SK-N-SH treated with all-trans-retinoic acid at 6 μM for 48 hours (cell line): ENCODE data around the gene ARRDC2.

Experiments used
- ATAC-seq: fragments of 200-7000 bp; cut with Tn5 transposase; 3 replicates; pipeline ENCODE4 v1.9.1; 2020; ENCODE audit warnings: mild to moderate bottlenecking, moderate library complexity
- ARNTL ChIP-seq: fragments of 450-650 bp; formaldehyde crosslinking; IDR thresholded peaks from 2 replicates; pipeline ENCODE4 v1.5.0; 2020; ENCODE audit warnings: low read depth, mild to moderate bottlenecking, moderate library complexity, borderline replicate concordance
- BACH2 ChIP-seq: fragments of 250-450 bp; sonication (Bioruptor Pico); IDR thresholded peaks from 2 replicates; pipeline ENCODE4 v1.9.0; 2021; ENCODE audit warnings: mild to moderate bottlenecking, borderline replicate concordance
- CSDC2 ChIP-seq: fragments of 250-450 bp; sonication (Bioruptor Pico); IDR thresholded peaks from 2 replicates; pipeline ENCODE4 v1.5.0; 2020; ENCODE audit warnings: mild to moderate bottlenecking, moderate library complexity
- ESRRG ChIP-seq: fragments of 250-450 bp; sonication (Bioruptor Pico); IDR thresholded peaks from 2 replicates; pipeline ENCODE4 v1.6.1; 2021; ENCODE audit warnings: mild to moderate bottlenecking
- GLIS3 ChIP-seq: fragments of 250-450 bp; sonication (Bioruptor Pico); IDR thresholded peaks from 2 replicates; pipeline ENCODE4 v1.5.0; 2020; ENCODE audit warnings: mild to moderate bottlenecking, moderate library complexity
- ISL1 ChIP-seq: fragments of 250-450 bp; sonication (Bioruptor Pico); IDR thresholded peaks from 2 replicates; pipeline ENCODE4 v2.1.2; 2022; ENCODE audit warnings: mild to moderate bottlenecking, moderate library complexity
- OSR1 ChIP-seq: fragments of 250-450 bp; sonication (Bioruptor Pico); IDR thresholded peaks from 2 replicates; pipeline ENCODE4 v1.8.0; 2022; ENCODE audit warnings: moderate library complexity, mild to moderate bottlenecking, inconsistent platforms
- PPARA ChIP-seq: fragments of 250-450 bp; sonication (Bioruptor Pico); IDR thresholded peaks from 2 replicates; pipeline ENCODE4 v1.5.0; 2020; ENCODE audit warnings: mild to moderate bottlenecking, borderline replicate concordance
- RARB ChIP-seq: fragments of 250-450 bp; sonication (Bioruptor Pico); IDR thresholded peaks from 2 replicates; pipeline ENCODE4 v1.8.0; 2021; ENCODE audit warnings: mild to moderate bottlenecking, moderate library complexity
- SNAI2 ChIP-seq: fragments of 250-450 bp; sonication (Bioruptor Pico); IDR thresholded peaks from 2 replicates; pipeline ENCODE4 v1.5.0; 2020; ENCODE audit warnings: mild to moderate bottlenecking, moderate library complexity
- ZC3H10 ChIP-seq: fragments of 250-450 bp; sonication (Bioruptor Pico); IDR thresholded peaks from 2 replicates; pipeline ENCODE4 v1.5.1; 2021; ENCODE audit warnings: mild to moderate bottlenecking, moderate library complexity
- ZFP3 ChIP-seq: fragments of 250-450 bp; sonication (Bioruptor Pico); IDR thresholded peaks from 2 replicates; pipeline ENCODE4 v1.5.0; 2020; ENCODE audit warnings: mild to moderate bottlenecking, moderate library complexity
- ZFP30 ChIP-seq: fragments of 450-650 bp; formaldehyde crosslinking; IDR thresholded peaks from 2 replicates; pipeline ENCODE4 v1.5.0; 2022; ENCODE audit warnings: mild to moderate bottlenecking, moderate library complexity
- ZNF565 ChIP-seq: fragments of 450-650 bp; formaldehyde crosslinking; conservative IDR thresholded peaks from 2 replicates; pipeline ENCODE4 v1.5.0; 2020; ENCODE audit warnings: low read depth, mild to moderate bottlenecking, moderate library complexity
- ZNF8 ChIP-seq: fragments of 450-650 bp; formaldehyde crosslinking; IDR thresholded peaks from 2 replicates; pipeline ENCODE4 v1.5.0; 2020; ENCODE audit warnings: mild to moderate bottlenecking, moderate library complexity
- TF ChIP-seq, protein P1 (sequence below): fragments of 250-450 bp; sonication (Bioruptor Pico); IDR thresholded peaks from 2 replicates; pipeline ENCODE4 v1.8.0; 2021; ENCODE audit warnings: low read depth, mild to moderate bottlenecking, moderate library complexity, borderline replicate concordance
- TF ChIP-seq, protein P2 (sequence below): fragments of 250-450 bp; sonication (Bioruptor Pico); IDR thresholded peaks from 2 replicates; pipeline ENCODE4 v1.8.0; 2020; ENCODE audit warnings: mild to moderate bottlenecking, moderate library complexity, borderline replicate concordance
- TF ChIP-seq, protein P3 (sequence below): fragments of 250-450 bp; sonication (Bioruptor Pico); IDR thresholded peaks from 2 replicates; pipeline ENCODE4 v1.5.0; 2020; ENCODE audit warnings: mild to moderate bottlenecking, moderate library complexity
- TF ChIP-seq, protein P4 (sequence below): fragments of 250-450 bp; sonication (Bioruptor Pico); IDR thresholded peaks from 2 replicates; pipeline ENCODE4 v1.5.1; 2020; ENCODE audit warnings: low read depth, mild to moderate bottlenecking, moderate library complexity

The ARRDC2 gene

DNA sequence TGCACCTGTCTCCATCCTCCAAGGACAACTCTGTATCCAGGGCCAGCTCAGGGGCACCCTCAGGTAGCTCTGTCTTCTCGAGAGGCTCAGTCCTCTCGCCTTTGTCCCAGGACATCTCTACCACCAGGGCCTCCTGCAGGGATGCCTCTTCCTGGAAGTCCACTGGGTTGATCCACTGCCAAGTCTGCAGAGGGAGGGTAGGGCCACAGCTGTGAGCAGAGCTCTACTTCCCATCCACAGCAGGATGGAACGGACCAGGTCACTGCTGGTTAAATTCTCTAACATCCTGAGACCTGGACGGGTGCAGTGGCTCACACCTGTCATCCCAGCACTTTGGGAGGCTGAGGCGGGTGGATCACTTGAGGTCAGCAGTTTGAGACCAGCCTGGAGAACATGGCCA, 51.9 kb downstream of the ARRDC2 start (continued):
- TF ChIP-seq, protein P1, sequence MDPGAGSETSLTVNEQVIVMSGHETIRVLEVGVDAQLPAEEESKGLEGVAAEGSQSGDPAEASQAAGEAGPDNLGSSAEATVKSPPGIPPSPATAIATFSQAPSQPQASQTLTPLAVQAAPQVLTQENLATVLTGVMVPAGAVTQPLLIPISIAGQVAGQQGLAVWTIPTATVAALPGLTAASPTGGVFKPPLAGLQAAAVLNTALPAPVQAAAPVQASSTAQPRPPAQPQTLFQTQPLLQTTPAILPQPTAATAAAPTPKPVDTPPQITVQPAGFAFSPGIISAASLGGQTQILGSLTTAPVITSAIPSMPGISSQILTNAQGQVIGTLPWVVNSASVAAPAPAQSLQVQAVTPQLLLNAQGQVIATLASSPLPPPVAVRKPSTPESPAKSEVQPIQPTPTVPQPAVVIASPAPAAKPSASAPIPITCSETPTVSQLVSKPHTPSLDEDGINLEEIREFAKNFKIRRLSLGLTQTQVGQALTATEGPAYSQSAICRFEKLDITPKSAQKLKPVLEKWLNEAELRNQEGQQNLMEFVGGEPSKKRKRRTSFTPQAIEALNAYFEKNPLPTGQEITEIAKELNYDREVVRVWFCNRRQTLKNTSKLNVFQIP (CRISPR knock-in tag) = no peak
- no peak for TF ChIP-seq ZFP3

DNA sequence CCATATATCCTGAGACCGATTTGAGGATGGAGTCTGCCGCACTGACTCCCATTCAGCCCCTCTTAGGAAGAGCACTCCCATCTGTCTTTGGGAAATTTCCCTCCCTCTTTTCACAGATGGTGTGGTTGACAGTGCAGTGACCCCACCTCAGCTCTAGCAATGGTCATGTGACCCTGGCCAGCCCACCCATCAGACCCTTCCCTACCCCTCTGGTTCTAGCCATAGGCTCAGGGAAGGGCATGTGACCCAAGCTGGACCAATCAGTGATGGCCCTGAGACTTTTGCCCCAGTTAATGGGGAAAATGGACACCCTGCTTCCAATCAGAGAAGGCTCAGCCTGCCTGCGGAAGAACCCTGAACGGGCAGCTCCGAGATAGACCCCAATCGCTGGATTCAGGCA, 52.5 kb downstream of the ARRDC2 start:
- ATAC-seq = no peak
- TF ChIP-seq ARNTL (CRISPR knock-in tag) = no peak
- TF ChIP-seq, protein P1 (CRISPR knock-in tag) = no peak
- no peak for TF ChIP-seq OSR1 (CRISPR knock-in tag)
- TF ChIP-seq CSDC2 (CRISPR knock-in tag) = no peak
- TF ChIP-seq ZNF8 (CRISPR knock-in tag) = no peak
- no peak for TF ChIP-seq PPARA
- TF ChIP-seq, protein P2, sequence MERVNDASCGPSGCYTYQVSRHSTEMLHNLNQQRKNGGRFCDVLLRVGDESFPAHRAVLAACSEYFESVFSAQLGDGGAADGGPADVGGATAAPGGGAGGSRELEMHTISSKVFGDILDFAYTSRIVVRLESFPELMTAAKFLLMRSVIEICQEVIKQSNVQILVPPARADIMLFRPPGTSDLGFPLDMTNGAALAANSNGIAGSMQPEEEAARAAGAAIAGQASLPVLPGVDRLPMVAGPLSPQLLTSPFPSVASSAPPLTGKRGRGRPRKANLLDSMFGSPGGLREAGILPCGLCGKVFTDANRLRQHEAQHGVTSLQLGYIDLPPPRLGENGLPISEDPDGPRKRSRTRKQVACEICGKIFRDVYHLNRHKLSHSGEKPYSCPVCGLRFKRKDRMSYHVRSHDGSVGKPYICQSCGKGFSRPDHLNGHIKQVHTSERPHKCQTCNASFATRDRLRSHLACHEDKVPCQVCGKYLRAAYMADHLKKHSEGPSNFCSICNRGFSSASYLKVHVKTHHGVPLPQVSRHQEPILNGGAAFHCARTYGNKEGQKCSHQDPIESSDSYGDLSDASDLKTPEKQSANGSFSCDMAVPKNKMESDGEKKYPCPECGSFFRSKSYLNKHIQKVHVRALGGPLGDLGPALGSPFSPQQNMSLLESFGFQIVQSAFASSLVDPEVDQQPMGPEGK (CRISPR knock-in tag) = no peak
- no peak for TF ChIP-seq SNAI2 (CRISPR knock-in tag)
- no peak for TF ChIP-seq ZFP30
- TF ChIP-seq ZFP3 = no peak
- TF ChIP-seq ZNF565 = no peak
- TF ChIP-seq, protein P3, sequence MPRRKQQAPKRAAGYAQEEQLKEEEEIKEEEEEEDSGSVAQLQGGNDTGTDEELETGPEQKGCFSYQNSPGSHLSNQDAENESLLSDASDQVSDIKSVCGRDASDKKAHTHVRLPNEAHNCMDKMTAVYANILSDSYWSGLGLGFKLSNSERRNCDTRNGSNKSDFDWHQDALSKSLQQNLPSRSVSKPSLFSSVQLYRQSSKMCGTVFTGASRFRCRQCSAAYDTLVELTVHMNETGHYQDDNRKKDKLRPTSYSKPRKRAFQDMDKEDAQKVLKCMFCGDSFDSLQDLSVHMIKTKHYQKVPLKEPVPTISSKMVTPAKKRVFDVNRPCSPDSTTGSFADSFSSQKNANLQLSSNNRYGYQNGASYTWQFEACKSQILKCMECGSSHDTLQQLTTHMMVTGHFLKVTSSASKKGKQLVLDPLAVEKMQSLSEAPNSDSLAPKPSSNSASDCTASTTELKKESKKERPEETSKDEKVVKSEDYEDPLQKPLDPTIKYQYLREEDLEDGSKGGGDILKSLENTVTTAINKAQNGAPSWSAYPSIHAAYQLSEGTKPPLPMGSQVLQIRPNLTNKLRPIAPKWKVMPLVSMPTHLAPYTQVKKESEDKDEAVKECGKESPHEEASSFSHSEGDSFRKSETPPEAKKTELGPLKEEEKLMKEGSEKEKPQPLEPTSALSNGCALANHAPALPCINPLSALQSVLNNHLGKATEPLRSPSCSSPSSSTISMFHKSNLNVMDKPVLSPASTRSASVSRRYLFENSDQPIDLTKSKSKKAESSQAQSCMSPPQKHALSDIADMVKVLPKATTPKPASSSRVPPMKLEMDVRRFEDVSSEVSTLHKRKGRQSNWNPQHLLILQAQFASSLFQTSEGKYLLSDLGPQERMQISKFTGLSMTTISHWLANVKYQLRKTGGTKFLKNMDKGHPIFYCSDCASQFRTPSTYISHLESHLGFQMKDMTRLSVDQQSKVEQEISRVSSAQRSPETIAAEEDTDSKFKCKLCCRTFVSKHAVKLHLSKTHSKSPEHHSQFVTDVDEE (CRISPR knock-in tag) = no peak
- TF ChIP-seq BACH2 = no peak
- TF ChIP-seq ISL1 (CRISPR knock-in tag) = no peak
- TF ChIP-seq GLIS3 (CRISPR knock-in tag) = no peak
- TF ChIP-seq RARB (CRISPR knock-in tag) = no peak

DNA sequence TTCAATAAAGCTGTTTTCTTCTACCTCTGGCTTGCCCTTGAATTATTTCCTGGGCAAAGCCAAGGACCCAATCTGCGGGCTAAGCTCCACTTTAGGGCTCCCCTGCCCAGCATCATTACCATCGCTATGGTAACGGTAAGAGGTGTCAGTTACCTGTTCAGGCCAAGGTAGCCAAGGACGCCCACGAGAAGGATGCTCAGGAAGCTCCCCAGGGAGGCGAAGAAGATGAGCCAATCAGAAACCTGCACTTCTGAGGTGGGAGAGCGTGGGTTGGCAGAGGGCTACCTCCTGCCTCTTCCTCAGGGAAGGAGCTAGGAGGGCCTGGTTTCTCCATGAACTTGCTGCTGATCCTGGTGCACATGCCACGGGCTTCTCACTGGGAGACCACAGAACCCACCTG, 54.1 kb downstream of the ARRDC2 start:
- ATAC-seq = no peak
- TF ChIP-seq ZC3H10 = no peak
- TF ChIP-seq ESRRG (CRISPR knock-in tag) = no peak
- no peak for TF ChIP-seq ISL1 (CRISPR knock-in tag)
- no peak for TF ChIP-seq RARB (CRISPR knock-in tag)
- TF ChIP-seq ZFP30 = no peak
- no peak for TF ChIP-seq PPARA
- TF ChIP-seq, protein P4, sequence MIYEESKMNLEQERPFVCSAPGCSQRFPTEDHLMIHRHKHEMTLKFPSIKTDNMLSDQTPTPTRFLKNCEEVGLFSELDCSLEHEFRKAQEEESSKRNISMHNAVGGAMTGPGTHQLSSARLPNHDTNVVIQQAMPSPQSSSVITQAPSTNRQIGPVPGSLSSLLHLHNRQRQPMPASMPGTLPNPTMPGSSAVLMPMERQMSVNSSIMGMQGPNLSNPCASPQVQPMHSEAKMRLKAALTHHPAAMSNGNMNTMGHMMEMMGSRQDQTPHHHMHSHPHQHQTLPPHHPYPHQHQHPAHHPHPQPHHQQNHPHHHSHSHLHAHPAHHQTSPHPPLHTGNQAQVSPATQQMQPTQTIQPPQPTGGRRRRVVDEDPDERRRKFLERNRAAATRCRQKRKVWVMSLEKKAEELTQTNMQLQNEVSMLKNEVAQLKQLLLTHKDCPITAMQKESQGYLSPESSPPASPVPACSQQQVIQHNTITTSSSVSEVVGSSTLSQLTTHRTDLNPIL = no peak
- TF ChIP-seq ZNF565 = no peak

DNA sequence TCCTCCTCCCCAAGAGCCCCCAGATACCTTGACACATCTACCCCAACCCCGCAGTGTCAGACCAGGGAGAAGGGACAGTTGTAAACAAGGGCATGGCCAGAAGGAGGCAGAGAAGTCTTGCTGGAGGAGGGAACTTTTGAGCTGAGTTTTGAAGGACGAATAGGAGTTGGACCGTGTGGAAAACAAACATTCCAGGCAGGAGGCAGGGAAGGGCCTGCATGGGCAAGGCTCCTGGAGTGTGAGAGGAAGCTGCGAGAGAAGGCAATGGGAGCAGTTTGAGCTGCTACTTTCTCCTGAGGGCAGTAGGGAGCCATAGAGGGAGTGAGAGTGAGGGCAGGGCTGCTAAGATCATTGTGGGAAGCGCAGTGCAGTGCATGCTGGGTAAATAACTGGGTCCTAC, 55.5 kb downstream of the ARRDC2 start:
- TF ChIP-seq ZNF8 (CRISPR knock-in tag) = no peak
- peak; percentile 94 for TF ChIP-seq ZFP3
- no peak for TF ChIP-seq PPARA
- TF ChIP-seq ZFP30 = no peak
- no peak for TF ChIP-seq ARNTL (CRISPR knock-in tag)
- no peak for ATAC-seq
